GM13976 (cell line): ENCODE data around the gene CCDC30.

Experiments
- DNase-seq: peaks from one replicate; pipeline ENCODE4 v3.0.0; 2012; ENCODE audit warnings: low spot score
- CTCF ChIP-seq: IDR thresholded peaks from 2 replicates; pipeline ENCODE4 v1.5.1; 2012; ENCODE audit warnings: borderline replicate concordance, mild to moderate bottlenecking; ENCODE audit not compliant: insufficient read depth; ENCODE audit errors: extremely low read depth, missing control alignments, control extremely low read depth
- in situ Hi-C: fragments of 300-500 bp; cut with MboI; formaldehyde crosslinking; loops from one replicate; pipeline ENCODE4 v1.12.0; 2022; ENCODE audit warnings: low sequenced_read_pairs, mixed read lengths, inconsistent platforms; ENCODE audit not compliant: unreplicated experiment

The CCDC30 gene

GRCh38 chr1:42529724-42530181 lies 66.7 kb downstream of the CCDC30 start:
- no peak for DNase-seq
- no peak for TF ChIP-seq CTCF
- in situ Hi-C loops, result no loop called here

DNA sequence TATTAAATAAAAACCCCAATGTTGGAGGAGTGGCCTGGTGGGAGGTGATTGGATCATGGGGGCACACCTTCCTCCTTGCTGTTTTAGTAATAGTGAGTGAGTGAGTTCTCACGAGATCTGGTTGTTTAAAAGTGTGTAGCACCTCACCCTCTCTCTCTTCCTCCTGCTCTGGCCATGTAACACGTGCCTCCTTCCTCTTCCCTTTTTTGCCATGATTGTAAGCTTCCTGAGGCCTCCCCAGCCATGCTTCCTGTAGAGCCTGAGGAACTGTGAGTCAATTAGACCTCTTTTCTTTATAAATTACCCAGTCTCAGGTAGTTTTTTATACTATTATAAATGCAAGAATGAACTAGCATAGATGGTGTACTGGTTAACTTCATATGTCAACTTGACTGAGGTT lies 68.0 kb downstream of the CCDC30 start:
- no peak for DNase-seq
- in situ Hi-C loops, result no loop called here
- TF ChIP-seq CTCF, result no peak

- no peak for TF ChIP-seq CTCF
- in situ Hi-C loops, result no loop called here
- no peak for DNase-seq
These were observed 70.2 kb downstream of the CCDC30 start for GRCh38 chr1:42533101-42533863.

- in situ Hi-C loops, result no loop called here
- no peak for TF ChIP-seq CTCF
- no peak for DNase-seq
These were observed 78.0 kb downstream of the CCDC30 start for GRCh38 chr1:42541104-42541503.

- no peak for DNase-seq
- no peak for TF ChIP-seq CTCF
- in situ Hi-C loops, result no loop called here
These were observed 88.1 kb downstream of the CCDC30 start for GRCh38 chr1:42551180-42551579.

GRCh38 chr1:42551590-42551989 lies 88.5 kb downstream of the CCDC30 start:
- TF ChIP-seq CTCF, result no peak
- in situ Hi-C loops, result no loop called here
- DNase-seq, result no peak
